GM21723 (cell line): ENCODE results near the gene OVCH1.
A peak's percentile ranks its signal among the peaks of the same experiment; 100 is the strongest.

Source experiments
- ATAC-seq: cut with Tn5 transposase; IDR thresholded peaks from one replicate; pipeline ENCODE4 v1.9.1; 2021; ENCODE audit warnings: mild to moderate bottlenecking, moderate library complexity; ENCODE audit not compliant: unreplicated experiment

The OVCH1 gene

GRCh38 chr12:29497588-29497987 is at the start of gene OVCH1:
TSS of gene OVCH1 (minus strand) at chr12:29497686. CDS start at chr12:29497686, 0 bp downstream.
- ATAC-seq, result no peak

- no peak for ATAC-seq
Measured at GRCh38 chr12:29547151-29547632, 49.7 kb upstream of the OVCH1 start.

GRCh38 chr12:29546000-29546399 is 48.5 kb upstream of the OVCH1 start:
- no peak for ATAC-seq

- peak; percentile 87 for ATAC-seq
Measured at GRCh38 chr12:29545102-29545467, 47.6 kb upstream of the OVCH1 start.

- no peak for ATAC-seq
Measured at GRCh38 chr12:29544428-29545101, 47.1 kb upstream of the OVCH1 start.

- ATAC-seq, result no peak
Measured at GRCh38 chr12:29543036-29543435, 45.5 kb upstream of the OVCH1 start.

GRCh38 chr12:29537298-29537697 is 39.8 kb upstream of the OVCH1 start:
- ATAC-seq, result no peak

GRCh38 chr12:29534935-29535334 is 37.4 kb upstream of the OVCH1 start:
- no peak for ATAC-seq

GRCh38 chr12:29533815-29534489 is 36.5 kb upstream of the OVCH1 start:
- no peak for ATAC-seq

GRCh38 chr12:29531471-29531870 is 34.0 kb upstream of the OVCH1 start:
- ATAC-seq, result no peak

GRCh38 chr12:29530436-29530835 is 33.0 kb upstream of the OVCH1 start:
- ATAC-seq, result no peak

GRCh38 chr12:29528161-29528560 is 30.7 kb upstream of the OVCH1 start:
- ATAC-seq, result no peak

GRCh38 chr12:29521951-29522350 is 24.5 kb upstream of the OVCH1 start:
- no peak for ATAC-seq

- ATAC-seq, result no peak
Measured at GRCh38 chr12:29519585-29520182, 22.2 kb upstream of the OVCH1 start.

GRCh38 chr12:29518407-29518806 is 20.9 kb upstream of the OVCH1 start:
- no peak for ATAC-seq

- ATAC-seq, result no peak
Measured at GRCh38 chr12:29517264-29517663, 19.8 kb upstream of the OVCH1 start.

GRCh38 chr12:29516431-29516875 is 19.0 kb upstream of the OVCH1 start:
- no peak for ATAC-seq

- no peak for ATAC-seq
Measured at GRCh38 chr12:29510591-29511185, 13.2 kb upstream of the OVCH1 start.

- ATAC-seq, result no peak
Measured at GRCh38 chr12:29509503-29509902, 12.0 kb upstream of the OVCH1 start.

GRCh38 chr12:29508949-29509348 is 11.5 kb upstream of the OVCH1 start:
- ATAC-seq, result no peak

- ATAC-seq, result no peak
Measured at GRCh38 chr12:29505122-29505521, 7.6 kb upstream of the OVCH1 start.

GRCh38 chr12:29503283-29503682 is 5.8 kb upstream of the OVCH1 start:
- no peak for ATAC-seq
